OCI-LY7 (cell line): Measurements from ENCODE around the gene RPL7L1. TPM values are rescaled to one million over a fixed set of nuclear protein-coding genes. Genes with fewer than 3 reads are reported as not detected.

ENCODE experiments used
- BruUV-seq: library from RNA; stranded (reverse); fragments of 400-500 nt; replicated peaks from 2 replicates; lab custom pipeline; 2021; lab: Mats Ljungman, UMichigan
- CTCF ChIA-PET: fragments of 300-600 bp; sonication (Branson Sonifier 250); formaldehyde crosslinking; loops from one replicate; lab custom pipeline; 2022; ENCODE audit warnings: antibody characterized with exemption; ENCODE audit not compliant: unreplicated experiment; lab: Charles Lee
- POLR2A ChIA-PET: fragments of 300-600 bp; sonication (Branson Sonifier 250); formaldehyde crosslinking; loops from one replicate; lab custom pipeline; 2022; ENCODE audit warnings: antibody characterized with exemption; lab: Charles Lee
- DNase-seq: peaks from one replicate; pipeline ENCODE4 v3.0.0-alpha.2; 2015; ENCODE audit warnings: low spot score
- H2AFZ ChIP-seq: fragments of 200-600 bp; sonication (generic), shearing (Covaris generic); 2 replicates; pipeline ENCODE4 v1.6.1; 2014; ENCODE audit warnings: mild to moderate bottlenecking, antibody characterized with exemption, low read length, moderate library complexity
- H3K27ac ChIP-seq: fragments of 200-600 bp; sonication (generic); 2 replicates; pipeline ENCODE4 v1.5.1; 2014; ENCODE audit warnings: mixed run types, low read depth, mild to moderate bottlenecking, moderate library complexity, low read length, inconsistent platforms; ENCODE audit not compliant: poor library complexity, severe bottlenecking
- H3K36me3 ChIP-seq: fragments of 200-600 bp; sonication (generic); 2 replicates; pipeline ENCODE4 v1.6.1; 2014; ENCODE audit warnings: mild to moderate bottlenecking, antibody characterized with exemption, low read length, moderate library complexity, mixed read lengths; ENCODE audit not compliant: insufficient read depth
- H3K4me1 ChIP-seq: fragments of 200-600 bp; sonication (generic); 2 replicates; pipeline ENCODE4 v1.5.1; 2014; ENCODE audit warnings: mild to moderate bottlenecking, low read length; ENCODE audit not compliant: insufficient read depth, poor library complexity, severe bottlenecking
- H3K4me2 ChIP-seq: fragments of 200-600 bp; sonication (generic); 2 replicates; pipeline ENCODE4 v1.6.1; 2014; ENCODE audit warnings: mild to moderate bottlenecking, low read length
- H3K4me3 ChIP-seq: fragments of 200-600 bp; sonication (generic); 2 replicates; pipeline ENCODE4 v1.5.1; 2014; ENCODE audit warnings: mild to moderate bottlenecking, low read depth, low read length; ENCODE audit not compliant: poor library complexity, severe bottlenecking
- H3K79me2 ChIP-seq: fragments of 200-600 bp; sonication (generic); 2 replicates; pipeline ENCODE4 v1.6.1; 2016; ENCODE audit warnings: low read depth, mild to moderate bottlenecking, low read length, moderate library complexity, mixed read lengths; ENCODE audit not compliant: insufficient read depth
- H3K9me2 ChIP-seq: fragments of 200-600 bp; sonication (generic); 2 replicates; pipeline ENCODE4 v1.6.1; 2016; ENCODE audit warnings: mild to moderate bottlenecking, low read length, mixed read lengths; ENCODE audit not compliant: insufficient read depth
- H3K9me3 ChIP-seq: fragments of 200-600 bp; sonication (generic); 2 replicates; pipeline ENCODE4 v1.6.1; 2014; ENCODE audit warnings: mild to moderate bottlenecking, mixed run types, low read length, mixed read lengths
- H4K20me1 ChIP-seq: fragments of 200-600 bp; sonication (generic); 2 replicates; pipeline ENCODE4 v1.6.1; 2014; ENCODE audit warnings: mild to moderate bottlenecking, antibody characterized with exemption, low read length, moderate library complexity, mixed read lengths; ENCODE audit not compliant: insufficient read depth
- CTCF ChIP-seq: fragments of 200-600 bp; sonication (generic); conservative IDR thresholded peaks from 2 replicates; pipeline ENCODE4 v1.5.1; 2014; ENCODE audit warnings: mild to moderate bottlenecking, antibody characterized with exemption, low read length, moderate library complexity, mixed read lengths
- EZH2phosphoT487 ChIP-seq: fragments of 200-600 bp; sonication (generic); IDR thresholded peaks from 2 replicates; pipeline ENCODE4 v1.6.1; 2018; ENCODE audit warnings: low read depth, borderline replicate concordance, mild to moderate bottlenecking, mixed run types, antibody characterized with exemption, low read length, moderate library complexity, mixed read lengths
- intact Hi-C: fragments of 100-400 bp; cut with micrococcal nuclease; formaldehyde crosslinking; loops from one replicate; pipeline ENCODE4 v1.10.0; 2022; ENCODE audit not compliant: unreplicated experiment
- total RNA-seq, 2 experiments: library from RNA; depleted of rRNA in 1 of 2; stranded (reverse); fragments of >200 nt in 1 of 2; shearing (Covaris generic) in 1 of 2; gene quantifications; 2 replicates each; pipeline ENCODE4 v1.2.3, GENCODE V29; 2014 to 2022

Gene RPL7L1
- total RNA-seq, 2 experiments from 2014 or later, result 101 to 123 TPM

GRCh38 chr6:42915732-42916131, 36.3 kb downstream of the RPL7L1 start, which contains the start of gene PTCRA:
PTCRA (plus strand) TSS chr6:42916053; CDS start chr6:42916070, 17 bp downstream.
- Histone ChIP-seq H4K20me1 (no peaks in the 10 kb centered on the region), H2AFZ (peak within 1 kb of the TSS; percentile 62), H3K4me2 (peak within 1 kb of the TSS; percentile 36; the same call in 1 of the 2 replicates), H3K4me3 (no peak within 1 kb of the TSS), H3K79me2 (no peaks in the 10 kb centered on the region), H3K9me2 (no peaks in the 10 kb centered on the region), H3K9me3 (no peaks in the 10 kb centered on the region), H3K4me1 (peaks cover 15% of the 10 kb centered on the region), H3K27ac (peak within 1 kb of the TSS; percentile 42), H3K36me3 (no peaks in the 10 kb centered on the region)
- no TSS peak for BruUV-seq
- POLR2A ChIA-PET, result interaction anchor here (0.7 to 2.5 kb wide), 2 partner anchors 13 to 602 kb away, joined by 3 to 17 read pairs; partner anchors contain the start of gene CNPY3
- intact Hi-C loops, result no loop called here
- DNase-seq, result peak; percentile 84
- CTCF ChIA-PET, result interaction anchor here (0.8 kb wide), 1 partner anchor 10 kb away, joined by 3 read pairs; no protein-coding TSS in a partner anchor
- TF ChIP-seq EZH2phosphoT487, result no peak
- TF ChIP-seq CTCF, result no peak

- intact Hi-C loops, result no loop called here
- no peaks in the 10 kb centered on the region for H3K79me2 ChIP-seq
- H3K4me3 ChIP-seq, result no peak overlapping the region
- DNase-seq, result no peak
- H2AFZ ChIP-seq, result peak overlapping the region; percentile 62; the same call in 1 of the 2 replicates
- peak overlapping the region; percentile 42 for H3K27ac ChIP-seq
- no peaks in the 10 kb centered on the region for H3K9me2 ChIP-seq
- H3K4me1 ChIP-seq, result peaks cover 15% of the 10 kb centered on the region
- no peaks in the 10 kb centered on the region for H3K9me3 ChIP-seq
- H4K20me1 ChIP-seq, result no peaks in the 10 kb centered on the region
- BruUV-seq, result no TSS peak
- TF ChIP-seq CTCF (no peak), EZH2phosphoT487 (no peak)
- H3K36me3 ChIP-seq, result no peaks in the 10 kb centered on the region
- 0 out of 2 replicates have a peak overlapping the region, but pooled peaks have one; percentile 36 for H3K4me2 ChIP-seq
- POLR2A ChIA-PET, result interaction anchor here (2.5 kb wide), 1 partner anchor 13 kb away, joined by 17 read pairs; the partner anchor contains the start of gene CNPY3
- CTCF ChIA-PET, result no interaction called here
These were observed 36.9 kb downstream of the RPL7L1 start for GRCh38 chr6:42916288-42916687.

- Histone ChIP-seq H3K9me2 (no peaks in the 10 kb centered on the region), H3K4me1 (peaks cover 13% of the 10 kb centered on the region), H3K4me3 (no peak overlapping the region), H3K27ac (no peak overlapping the region), H3K36me3 (no peaks in the 10 kb centered on the region), H4K20me1 (no peaks in the 10 kb centered on the region), H3K9me3 (no peaks in the 10 kb centered on the region), H3K79me2 (no peaks in the 10 kb centered on the region), H3K4me2 (no peak overlapping the region), H2AFZ (no peak overlapping the region)
- intact Hi-C loops, result no loop called here
- TF ChIP-seq EZH2phosphoT487 (no peak), CTCF (no peak)
- no peak for DNase-seq
- CTCF ChIA-PET, result no interaction called here
- BruUV-seq, result no TSS peak
- POLR2A ChIA-PET, result interaction anchor here (0.6 to 0.7 kb wide), 2 partner anchors 114 to 591 kb away, joined by 3 read pairs; no protein-coding TSS in a partner anchor
These were observed 42.4 kb downstream of the RPL7L1 start for GRCh38 chr6:42921801-42922200.
